Parietal lobe (tissue), 1 donor: ENCODE measurements around the gene TYRP1. TPM values are rescaled to one million over a fixed set of nuclear protein-coding genes. Genes with fewer than 3 reads are reported as not detected.

Source experiments
- total RNA-seq: library from RNA; depleted of rRNA; stranded (reverse); fragments of >200 nt; gene quantifications from one replicate; pipeline ENCODE4 v1.2.3, GENCODE V29; 2014

Gene TYRP1, protein sequence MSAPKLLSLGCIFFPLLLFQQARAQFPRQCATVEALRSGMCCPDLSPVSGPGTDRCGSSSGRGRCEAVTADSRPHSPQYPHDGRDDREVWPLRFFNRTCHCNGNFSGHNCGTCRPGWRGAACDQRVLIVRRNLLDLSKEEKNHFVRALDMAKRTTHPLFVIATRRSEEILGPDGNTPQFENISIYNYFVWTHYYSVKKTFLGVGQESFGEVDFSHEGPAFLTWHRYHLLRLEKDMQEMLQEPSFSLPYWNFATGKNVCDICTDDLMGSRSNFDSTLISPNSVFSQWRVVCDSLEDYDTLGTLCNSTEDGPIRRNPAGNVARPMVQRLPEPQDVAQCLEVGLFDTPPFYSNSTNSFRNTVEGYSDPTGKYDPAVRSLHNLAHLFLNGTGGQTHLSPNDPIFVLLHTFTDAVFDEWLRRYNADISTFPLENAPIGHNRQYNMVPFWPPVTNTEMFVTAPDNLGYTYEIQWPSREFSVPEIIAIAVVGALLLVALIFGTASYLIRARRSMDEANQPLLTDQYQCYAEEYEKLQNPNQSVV
- total RNA-seq = 0.31 TPM

DNA sequence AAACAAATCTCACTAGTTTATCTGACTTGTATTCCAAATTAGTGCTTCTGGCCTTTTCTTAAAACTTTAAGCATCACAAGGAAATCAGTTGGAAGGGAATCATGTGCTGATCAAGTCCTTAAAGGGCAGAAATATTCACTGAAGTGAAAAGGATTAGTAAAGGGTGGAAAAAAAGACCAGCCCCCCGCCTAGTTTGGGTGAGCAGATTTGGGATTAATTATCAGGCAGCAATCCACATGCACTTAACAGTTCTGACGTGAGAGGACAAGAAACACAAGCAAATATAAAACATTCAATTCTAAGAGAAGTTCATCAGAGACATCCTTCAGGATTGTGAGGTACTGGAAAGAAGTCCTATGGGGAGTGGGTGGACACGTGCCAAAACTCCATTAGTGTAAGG, at the start of gene TYRP1:
Gene TYRP1, plus strand, starts transcription at position 245 of the 400 bp plus-strand sequence. CDS start 612 bp downstream, outside the sequence.

Other genes with a start within 250 kb of the TYRP1 start
- gene LURAP1L, start 81.6 kb downstream of the TYRP1 start, total RNA-seq = 1.3 TPM